Esophagus (tissue), 2 donors: ENCODE results near the gene GTPBP6. TPM values are rescaled to one million over a fixed set of nuclear protein-coding genes. Genes with fewer than 3 reads are reported as not detected.
"Not testable (repeated sequence)": the region's sequence is repeated elsewhere in the genome, so short reads cannot be mapped to it uniquely, and the experiment has no call there.

Experiments used
- H3K27ac ChIP-seq, 2 donors: one replicate each; pipeline ENCODE4 v1.5.1; 2013; ENCODE audit warnings: low read depth in 2 of 2, mild to moderate bottlenecking in 2 of 2, inconsistent platforms in 1 of 2, low read length in 1 of 2, moderate library complexity in 1 of 2
- H3K27me3 ChIP-seq, 2 donors: one replicate each; pipeline ENCODE4 v1.6.1; 2013; ENCODE audit warnings: low read length in 2 of 2, control low read depth in 1 of 2, mild to moderate bottlenecking in 1 of 2; ENCODE audit not compliant: insufficient read depth in 2 of 2, control insufficient read depth in 1 of 2
- H3K36me3 ChIP-seq, 2 donors: one replicate each; pipeline ENCODE4 v1.6.1; 2013; ENCODE audit warnings: low read length in 1 of 2; ENCODE audit not compliant: control insufficient read depth in 2 of 2, insufficient read depth in 2 of 2
- H3K4me1 ChIP-seq, 2 donors: one replicate each; pipeline ENCODE4 v1.6.1; 2013; ENCODE audit warnings: low read length in 1 of 2; ENCODE audit not compliant: control insufficient read depth in 2 of 2, insufficient read depth in 2 of 2
- H3K4me3 ChIP-seq, 2 donors: one replicate each; pipeline ENCODE4 v1.5.1; 2013; ENCODE audit warnings: low read length in 2 of 2, mild to moderate bottlenecking in 2 of 2, low read depth in 1 of 2, moderate library complexity in 1 of 2
- H3K9me3 ChIP-seq, 2 donors: one replicate each; pipeline ENCODE4 v1.6.1; 2013; ENCODE audit warnings: mild to moderate bottlenecking in 2 of 2, low read depth in 1 of 2, low read length in 1 of 2, moderate library complexity in 1 of 2; ENCODE audit not compliant: control insufficient read depth in 2 of 2, insufficient read depth in 1 of 2
- WGBS, 2 donors: extraction: QIAGEN DNeasy Blood & Tissue Kit; methylation state at CpG; one replicate each; pipeline ENCODE4 v1.1.7; 2013; 5-methylcytosine and 5-hydroxymethylcytosine counted together
- polyA plus RNA-seq, 2 donors: library from polyadenylated mRNA; stranded (reverse); fragments of 200-250 nt; gene quantifications; one replicate each; pipeline ENCODE4 v1.2.3, GENCODE V29; 2013
- donor health status: healthy with polysubstance abuse.
- donor health status: Bipolar disorder and iron deficiency.

Gene GTPBP6
- polyA plus RNA-seq, 2 donors: 26.4 to 35.3 TPM

GRCh38 chrX:311156-312129, 7.2 kb downstream of the GTPBP6 start:
- Histone ChIP-seq H3K36me3 (peaks cover 19 to 62% of the 10 kb centered on the region in 2 donors), H3K4me1 (peaks cover 0 to 3% of the 10 kb centered on the region in 2 donors), H3K4me3 (no peak overlapping the region), H3K27me3 (no peaks in the 10 kb centered on the region), H3K9me3 (peaks cover 0 to 4% of the 10 kb centered on the region in 2 donors), H3K27ac (no peak overlapping the region)
- WGBS, 2 donors: 95% methylated on average over 69 of the region's 69 CpGs

DNA sequence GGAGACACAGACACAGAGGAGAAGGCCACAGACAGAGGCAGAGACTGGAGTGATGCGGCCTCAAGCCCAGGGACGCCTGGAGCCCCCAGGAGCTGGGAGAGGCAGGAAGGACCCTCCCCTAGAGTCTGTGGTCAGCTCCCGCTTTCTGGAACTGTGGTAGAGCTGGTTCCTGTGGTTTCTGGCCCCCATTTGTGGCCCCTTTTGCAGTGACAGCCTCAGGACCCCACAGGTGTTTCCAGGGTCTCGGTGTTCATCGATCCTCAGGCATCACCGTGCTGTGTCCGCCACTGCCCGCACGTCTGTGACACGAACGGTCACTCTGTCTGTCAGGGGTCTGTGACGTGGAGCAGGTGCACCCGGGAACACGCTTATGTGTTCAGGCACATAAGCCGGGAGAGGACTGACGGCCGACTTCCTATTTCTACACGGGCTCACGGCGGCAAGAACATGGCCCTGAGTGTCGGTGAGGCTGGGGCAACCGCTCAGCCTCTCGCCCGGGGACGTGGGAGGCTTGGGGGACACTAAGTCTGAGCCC, 7.9 kb downstream of the GTPBP6 start:
- H3K27me3 ChIP-seq: no peaks in the 10 kb centered on the region
- no peak overlapping the region for H3K4me3 ChIP-seq
- H3K4me1 ChIP-seq: no peaks in the 10 kb centered on the region
- H3K27ac ChIP-seq: no peak overlapping the region
- H3K9me3 ChIP-seq: peaks cover 0 to 4% of the 10 kb centered on the region in 2 donors
- WGBS, 2 donors: 93 to 95% methylated on average over 25 of the region's 25 CpGs
- peaks cover 23 to 59% of the 10 kb centered on the region in 2 donors for H3K36me3 ChIP-seq

- Histone ChIP-seq H3K9me3 (peaks cover 0 to 4% of the 10 kb centered on the region in 2 donors), H3K27ac (no peak overlapping the region), H3K36me3 (peaks cover 27 to 56% of the 10 kb centered on the region in 2 donors), H3K27me3 (no peaks in the 10 kb centered on the region), H3K4me1 (no peaks in the 10 kb centered on the region), H3K4me3 (no peak overlapping the region)
- WGBS, 2 donors: 94 to 95% methylated on average over 30 of the region's 30 CpGs
These were observed 9.6 kb downstream of the GTPBP6 start for GRCh38 chrX:308821-309520.

DNA sequence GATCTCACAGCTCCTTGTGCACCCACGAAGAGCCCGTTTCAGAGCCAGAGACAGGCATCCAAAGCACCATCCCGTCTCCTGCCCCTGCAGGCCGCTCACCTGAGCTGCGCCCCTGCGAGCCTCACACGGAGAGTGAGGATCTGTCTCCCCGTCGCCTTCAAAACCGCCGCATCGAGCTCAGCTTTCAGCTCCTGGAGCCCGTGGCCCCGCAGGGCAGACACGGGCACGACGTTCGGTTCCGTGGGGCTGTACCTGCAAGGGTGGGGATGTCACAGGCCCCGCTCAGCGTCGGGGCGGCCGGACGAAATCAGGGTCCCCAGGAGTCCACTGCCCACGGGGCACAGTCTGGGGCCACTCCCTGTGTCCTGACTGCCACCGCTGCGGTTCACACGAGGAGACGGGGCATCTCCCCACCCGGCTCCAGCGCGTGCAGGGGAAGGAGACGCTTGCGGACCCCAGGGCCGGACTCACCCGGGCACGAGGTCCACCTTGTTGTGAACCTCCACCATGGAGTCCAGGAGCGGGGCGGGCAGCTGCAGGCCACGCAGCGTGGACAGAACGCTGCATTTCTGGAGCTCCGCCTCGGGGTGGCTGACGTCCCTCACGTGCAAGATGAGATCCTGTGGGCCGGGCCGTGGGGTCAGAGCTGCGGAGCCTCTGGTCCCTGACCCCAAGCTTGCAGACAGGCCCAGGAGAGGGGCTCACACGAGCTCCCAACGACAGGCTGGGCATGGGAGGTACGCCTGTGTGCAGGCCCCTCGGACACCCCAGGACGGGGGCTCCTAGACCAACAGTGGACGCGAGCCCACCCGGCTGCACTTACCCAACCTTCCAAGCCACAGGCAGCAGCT, 11.1 kb downstream of the GTPBP6 start:
- no peaks in the 10 kb centered on the region for H3K27me3 ChIP-seq
- no peak overlapping the region for H3K27ac ChIP-seq
- 96 to 97% methylated on average over 56 to 58 of the region's 58 CpGs for WGBS, 2 donors
- H3K9me3 ChIP-seq: peaks cover 0 to 4% of the 10 kb centered on the region in 2 donors
- H3K4me1 ChIP-seq: no peaks in the 10 kb centered on the region
- H3K36me3 ChIP-seq: peaks cover 23 to 51% of the 10 kb centered on the region in 2 donors
- no peak overlapping the region for H3K4me3 ChIP-seq

GRCh38 chrX:306614-307251, 11.9 kb downstream of the GTPBP6 start:
- H3K9me3 ChIP-seq, H3K27me3 ChIP-seq, H3K27ac ChIP-seq, H3K4me3 ChIP-seq, H3K4me1 ChIP-seq: not testable (repeated sequence)
- H3K36me3 ChIP-seq: peaks cover 20 to 43% of the 10 kb centered on the region in 2 donors
- WGBS, 2 donors: 95 to 96% methylated on average over 3 of the region's 3 CpGs

- not testable (repeated sequence) for H3K27me3 ChIP-seq, H3K9me3 ChIP-seq, H3K27ac ChIP-seq, H3K4me3 ChIP-seq, H3K4me1 ChIP-seq
- WGBS, 2 donors: 95 to 97% methylated on average over 12 of the region's 12 CpGs
- peaks cover 20 to 36% of the 10 kb centered on the region in 2 donors for H3K36me3 ChIP-seq
These were observed 12.6 kb downstream of the GTPBP6 start for GRCh38 chrX:305781-306613.

- 91 to 94% methylated on average over 19 of the region's 19 CpGs for WGBS, 2 donors
- Histone ChIP-seq H3K36me3 (peaks cover 11 to 33% of the 10 kb centered on the region in 2 donors), H3K9me3 (peaks cover 0 to 4% of the 10 kb centered on the region in 2 donors), H3K27me3 (no peaks in the 10 kb centered on the region), H3K27ac (no peak overlapping the region), H3K4me1 (no peaks in the 10 kb centered on the region), H3K4me3 (no peak overlapping the region)
These were observed 15.6 kb downstream of the GTPBP6 start for GRCh38 chrX:302975-303374.

- Histone ChIP-seq H3K4me1 (no peaks in the 10 kb centered on the region), H3K36me3 (peaks cover 7 to 22% of the 10 kb centered on the region in 2 donors), H3K27ac (no peak overlapping the region), H3K27me3 (no peaks in the 10 kb centered on the region), H3K9me3 (peaks cover 0 to 4% of the 10 kb centered on the region in 2 donors), H3K4me3 (no peak overlapping the region)
- WGBS, 2 donors: 93 to 96% methylated on average over 8 of the region's 8 CpGs
These were observed 18.3 kb downstream of the GTPBP6 start for GRCh38 chrX:300334-300733.
